GM12873 (cell line): ENCODE data around the gene GALR1.

Source experiments
- CTCF ChIP-seq: IDR thresholded peaks from 2 replicates; pipeline ENCODE4 v1.5.1; 2012; ENCODE audit warnings: low read depth, mild to moderate bottlenecking, moderate library complexity, low read length, control low read depth; ENCODE audit not compliant: insufficient read depth; ENCODE audit errors: missing control alignments

GALR1 gene

GRCh38 chr18:77206676-77207374 is 42.8 kb upstream of the GALR1 start:
- no peak for TF ChIP-seq CTCF

DNA sequence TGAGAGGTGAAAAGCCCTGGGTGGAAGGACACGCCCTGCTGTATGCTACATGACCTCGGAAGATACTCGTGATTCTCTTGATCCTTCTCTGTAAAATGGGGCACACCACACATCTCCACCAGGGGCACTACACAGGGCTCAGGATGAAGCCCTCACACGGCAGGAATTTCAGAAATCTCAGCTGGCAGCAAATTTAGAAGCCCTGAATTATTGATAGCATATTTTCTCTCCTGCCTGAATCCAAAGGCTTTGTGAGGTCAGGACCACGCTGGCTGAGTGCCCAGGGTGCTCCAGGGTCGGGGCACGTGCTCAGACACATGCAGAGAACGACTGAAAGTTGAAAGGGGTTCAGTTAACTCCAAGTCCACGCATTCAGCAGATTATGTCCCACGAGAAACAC is 42.1 kb upstream of the GALR1 start:
- TF ChIP-seq CTCF, result peak; percentile 72

DNA sequence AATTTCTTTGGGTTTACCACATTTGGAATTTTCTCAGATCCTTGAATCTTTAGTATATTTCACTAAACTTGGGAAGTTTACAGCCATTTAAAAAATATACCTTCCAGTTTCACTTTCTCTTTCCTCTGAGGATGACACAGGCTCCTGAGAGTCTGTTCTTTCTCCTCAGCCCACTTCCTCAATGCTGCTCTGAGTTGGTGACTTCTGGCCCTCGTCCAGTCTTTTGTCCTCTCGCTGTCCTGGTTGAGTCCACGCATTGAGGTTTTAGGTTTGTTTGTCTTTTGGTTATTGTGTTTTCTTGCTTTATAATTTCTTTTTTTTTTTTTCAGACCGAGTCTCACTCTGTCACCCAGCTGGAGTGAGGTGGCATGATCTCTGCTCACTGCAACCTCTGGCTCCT is 40.7 kb upstream of the GALR1 start:
- no peak for TF ChIP-seq CTCF

DNA sequence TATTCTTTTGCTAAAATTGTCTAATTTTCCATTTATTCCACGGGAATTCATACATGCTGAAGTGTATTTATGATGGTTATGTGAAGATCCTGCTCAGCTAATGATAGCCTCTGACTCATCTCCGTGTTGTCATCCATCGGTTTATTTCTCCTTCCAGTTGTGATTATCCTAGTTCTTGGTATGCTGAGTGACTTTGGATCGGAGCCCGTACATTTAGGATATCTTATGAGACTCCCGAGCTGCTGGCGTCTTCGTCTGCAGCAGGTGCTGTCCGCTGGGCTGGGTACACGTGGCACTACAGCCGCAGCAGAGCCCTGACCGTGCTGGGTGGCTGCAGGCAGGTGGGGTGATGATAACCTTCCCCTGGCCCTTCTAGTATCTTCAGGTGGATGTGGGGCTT is 40.1 kb upstream of the GALR1 start:
- TF ChIP-seq CTCF, result no peak

- TF ChIP-seq CTCF, result no peak
These were observed 39.4 kb upstream of the GALR1 start for GRCh38 chr18:77210249-77210648.

GRCh38 chr18:77218642-77219041 is 31.0 kb upstream of the GALR1 start:
- no peak for TF ChIP-seq CTCF

GRCh38 chr18:77220726-77221125 is 28.9 kb upstream of the GALR1 start:
- no peak for TF ChIP-seq CTCF

- no peak for TF ChIP-seq CTCF
These were observed 27.2 kb upstream of the GALR1 start for GRCh38 chr18:77222464-77222863.
